HG03060 (cell line): ENCODE results near the gene FKBP1A.
A peak's percentile ranks its signal among the peaks of the same experiment; 100 is the strongest.

ENCODE experiments used
- ATAC-seq: cut with Tn5 transposase; IDR thresholded peaks from one replicate; pipeline ENCODE4 v1.9.1; 2021; ENCODE audit warnings: low read depth, moderate number of reproducible peaks; ENCODE audit not compliant: unreplicated experiment

FKBP1A gene

DNA sequence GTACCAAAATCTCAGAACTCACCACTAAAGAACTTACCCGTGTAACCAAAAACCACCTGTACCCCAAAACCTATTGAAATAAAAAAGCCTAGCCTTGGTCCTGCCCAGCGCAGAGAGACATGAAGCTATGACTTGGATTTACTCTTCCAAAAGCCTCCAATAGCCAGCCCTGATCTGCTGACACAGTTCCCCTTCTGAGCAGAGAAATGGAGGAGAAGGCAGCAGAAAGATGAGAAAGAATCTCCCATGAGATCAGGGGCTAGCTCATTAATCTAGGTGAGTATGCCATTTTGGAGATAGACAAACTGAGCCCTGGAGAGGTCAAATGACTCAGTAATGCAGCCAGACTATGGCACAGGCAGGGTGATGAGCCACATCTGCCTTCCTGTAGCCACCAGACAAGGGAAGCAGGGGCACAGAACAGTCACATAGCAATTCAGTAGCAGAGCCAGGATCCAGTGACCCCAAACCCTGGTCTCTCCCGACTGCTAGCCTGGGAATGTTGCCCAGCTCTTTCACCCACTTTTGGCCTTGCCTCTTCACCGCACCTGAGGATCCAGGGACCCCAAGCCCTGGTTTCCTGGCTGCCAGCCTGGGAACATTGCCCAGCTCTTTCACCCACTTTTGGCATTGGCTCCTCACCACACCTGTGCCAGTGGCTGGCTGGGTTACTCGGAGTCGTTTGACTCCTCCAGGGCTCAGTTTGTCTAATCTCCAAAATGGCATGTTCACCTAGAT, 56.7 kb downstream of the FKBP1A start:
- no peak for ATAC-seq

DNA sequence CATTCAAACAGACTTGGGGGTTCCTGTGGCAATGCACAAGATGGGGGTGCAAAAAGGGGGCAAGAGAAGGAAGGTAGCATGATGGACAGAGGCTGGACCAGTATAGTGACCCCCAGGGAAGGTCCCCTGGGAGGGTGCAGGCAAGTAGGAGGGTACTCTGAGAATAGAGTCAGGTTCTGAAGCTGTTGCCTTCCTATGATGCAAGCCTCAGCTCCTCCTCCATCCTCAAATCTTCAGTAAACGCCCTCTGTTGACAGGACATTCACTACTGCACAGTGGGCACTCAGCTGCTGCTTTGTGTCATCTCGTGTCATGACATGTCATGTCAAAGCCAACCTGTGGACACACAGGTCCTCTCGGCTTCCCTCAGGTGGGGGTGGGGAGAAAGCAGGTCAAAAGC, 58.1 kb downstream of the FKBP1A start:
- no peak for ATAC-seq

DNA sequence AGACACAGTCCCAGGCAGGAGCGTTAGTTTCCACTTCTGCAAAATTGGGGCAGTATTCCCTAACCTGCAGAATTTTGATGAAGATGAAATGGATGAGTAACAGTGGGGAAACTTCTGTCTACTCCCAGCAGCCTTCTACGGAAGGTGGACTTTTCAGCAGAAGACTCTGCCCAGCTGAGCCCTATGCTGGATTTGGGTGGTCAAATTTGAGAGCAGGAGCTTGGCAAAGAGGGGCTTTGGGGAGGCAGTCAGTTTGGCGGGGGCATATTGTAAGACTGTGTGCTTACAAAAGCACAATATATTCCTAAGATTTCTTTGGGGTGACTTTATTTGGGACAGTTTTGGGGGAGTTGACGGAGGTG, 58.5 kb downstream of the FKBP1A start:
- ATAC-seq: no peak

DNA sequence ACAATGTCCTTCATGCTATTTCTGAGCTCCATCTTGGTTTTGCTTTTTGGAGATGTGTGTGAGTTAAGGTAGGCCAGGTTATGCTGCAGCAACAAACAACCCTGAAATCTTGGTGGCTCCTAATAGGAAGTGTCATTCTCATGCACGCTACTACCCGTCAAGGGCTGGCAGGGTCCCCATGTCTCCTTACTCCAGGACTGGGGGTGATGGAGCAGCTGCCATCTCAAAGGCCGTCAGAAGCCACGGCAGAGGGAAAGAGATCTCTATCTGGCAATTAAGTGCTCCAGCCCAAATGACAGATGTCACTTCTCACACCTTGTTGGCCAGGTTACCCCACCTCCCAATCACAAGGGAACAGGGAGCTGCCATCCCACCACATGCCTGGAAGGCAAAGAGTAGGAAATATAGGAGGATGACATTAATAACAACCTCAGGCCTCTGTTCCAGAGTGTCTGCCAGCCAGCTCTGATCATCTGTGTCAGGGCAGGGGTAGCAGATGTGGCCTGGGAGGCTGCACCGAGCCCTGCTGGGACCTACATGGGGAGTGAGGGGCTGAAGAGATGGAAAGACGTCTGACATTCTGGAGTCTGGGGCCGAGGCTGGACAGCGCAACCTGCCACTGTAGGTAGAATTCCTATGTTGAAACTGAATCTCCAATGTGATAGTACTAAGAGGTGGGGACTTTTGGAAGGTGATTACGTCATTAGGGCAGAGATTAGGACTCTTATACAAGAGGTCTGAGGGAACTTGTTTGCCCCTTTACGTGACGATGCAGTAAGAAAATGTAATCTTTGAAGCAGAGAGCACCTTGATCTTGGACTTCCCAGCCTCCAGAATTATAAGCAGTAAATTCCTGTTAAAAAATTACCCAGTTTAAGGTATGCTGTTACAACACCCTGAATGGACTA, 59.1 kb downstream of the FKBP1A start:
- ATAC-seq: no peak

DNA sequence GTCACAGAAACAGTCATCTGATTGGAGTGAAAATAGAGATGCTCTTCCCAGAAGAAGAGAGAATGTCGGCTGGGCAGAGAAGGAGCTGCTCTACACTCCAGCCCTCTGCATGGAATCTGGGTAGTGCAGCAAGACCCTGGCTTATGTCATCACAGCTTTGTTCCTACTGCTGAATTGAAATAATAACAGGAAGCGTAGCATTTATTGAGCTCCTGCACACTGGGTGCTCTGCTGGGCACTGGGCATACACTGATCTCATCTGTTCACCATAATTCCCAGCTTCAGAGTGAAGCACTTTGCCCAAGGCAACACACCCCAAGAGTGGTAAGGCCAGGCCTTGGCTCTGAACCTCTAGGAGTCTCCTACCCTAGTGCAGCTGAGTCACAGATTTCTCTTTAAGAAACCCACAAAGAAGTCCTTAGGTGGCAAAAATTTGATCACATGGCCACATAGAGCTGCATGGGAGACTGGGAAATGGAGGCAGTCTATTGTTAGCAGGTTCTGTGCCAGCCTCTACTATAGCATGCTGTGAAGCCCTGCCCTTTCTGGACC, 60.0 kb downstream of the FKBP1A start:
- ATAC-seq: no peak

DNA sequence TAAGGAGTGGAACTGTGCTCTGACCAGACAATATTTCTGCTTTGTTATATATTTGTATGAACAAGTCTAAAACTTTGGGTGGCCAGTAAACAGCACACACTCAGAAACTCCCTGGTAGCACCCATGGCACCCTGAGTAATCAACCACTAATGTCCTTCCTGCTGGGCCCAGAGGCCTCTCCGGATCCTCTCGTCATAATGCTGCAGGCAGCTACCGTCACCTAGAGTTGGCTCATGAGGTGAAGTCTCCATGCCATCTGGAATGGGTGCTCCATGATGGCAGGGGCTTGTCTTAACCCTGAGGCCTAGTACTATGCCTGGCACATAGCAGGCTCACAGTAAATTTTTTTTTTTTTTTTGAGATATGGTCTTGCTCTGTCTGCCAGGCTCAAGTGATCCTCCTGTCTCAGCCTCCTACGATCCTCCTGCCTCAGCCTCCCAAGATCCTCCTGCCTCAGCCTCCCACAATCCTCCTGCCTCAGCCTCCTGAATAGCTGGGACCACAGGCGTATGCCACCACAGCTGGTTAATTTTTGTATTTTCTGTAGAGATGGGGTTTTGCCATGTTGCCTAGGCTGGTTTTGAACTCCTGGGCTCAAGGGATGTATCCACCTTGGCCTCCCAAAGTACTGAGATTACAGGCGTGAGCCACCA, 60.9 kb downstream of the FKBP1A start:
- ATAC-seq: no peak

DNA sequence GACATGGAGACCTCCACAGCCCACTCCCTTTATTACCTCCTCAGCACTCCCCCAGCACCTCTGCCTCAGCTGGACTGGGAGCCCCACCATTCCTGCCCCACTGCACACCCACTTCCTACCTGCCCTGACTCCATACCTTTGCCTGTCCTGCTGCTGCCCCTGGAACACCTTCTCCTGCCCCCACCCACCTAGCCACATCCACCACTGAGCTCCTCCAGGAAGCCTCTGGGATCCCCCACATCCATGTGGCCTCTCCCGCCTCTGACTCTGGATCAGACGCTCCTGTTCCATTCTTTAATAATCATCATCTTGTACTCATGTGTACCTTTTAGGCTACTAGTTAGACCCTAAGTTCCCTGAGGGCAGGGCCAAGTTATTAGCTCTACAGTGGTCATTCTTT, 61.8 kb downstream of the FKBP1A start:
- ATAC-seq: no peak

DNA sequence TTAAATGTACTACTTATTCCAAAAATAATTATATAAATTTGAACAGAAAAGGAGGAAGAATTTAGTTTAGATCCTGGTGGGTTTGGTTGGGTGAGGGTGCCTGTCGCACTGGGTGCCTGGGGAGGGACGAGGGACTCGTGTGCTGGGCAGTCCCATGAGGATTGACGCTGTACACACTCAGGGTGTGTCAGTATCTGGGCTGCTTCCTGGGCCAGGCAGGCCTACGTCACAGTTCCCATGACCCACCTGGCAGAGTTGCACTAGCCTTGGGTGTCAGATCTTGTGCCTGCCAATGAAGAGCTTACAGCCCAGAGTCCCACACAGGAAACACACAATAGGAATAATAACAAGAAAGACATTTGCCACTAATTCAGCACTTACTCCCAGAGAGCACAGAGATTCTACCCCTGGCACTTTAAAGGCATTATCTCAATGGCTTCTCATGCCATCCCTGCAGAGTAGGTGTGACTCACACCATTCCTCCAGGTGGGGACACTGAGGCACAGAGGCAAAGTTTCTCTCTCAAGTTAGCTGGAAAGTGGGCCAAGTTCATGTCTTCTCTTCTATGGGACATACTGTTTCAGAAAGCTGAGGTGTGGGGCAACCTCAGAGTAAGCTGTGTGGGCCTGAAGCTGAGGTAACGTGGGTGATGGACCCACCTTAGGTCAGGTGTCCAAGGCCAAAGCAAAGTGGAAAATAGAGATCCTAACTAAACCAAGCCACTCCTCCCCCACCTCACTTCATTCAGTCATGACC, 62.6 kb downstream of the FKBP1A start:
- ATAC-seq: no peak

DNA sequence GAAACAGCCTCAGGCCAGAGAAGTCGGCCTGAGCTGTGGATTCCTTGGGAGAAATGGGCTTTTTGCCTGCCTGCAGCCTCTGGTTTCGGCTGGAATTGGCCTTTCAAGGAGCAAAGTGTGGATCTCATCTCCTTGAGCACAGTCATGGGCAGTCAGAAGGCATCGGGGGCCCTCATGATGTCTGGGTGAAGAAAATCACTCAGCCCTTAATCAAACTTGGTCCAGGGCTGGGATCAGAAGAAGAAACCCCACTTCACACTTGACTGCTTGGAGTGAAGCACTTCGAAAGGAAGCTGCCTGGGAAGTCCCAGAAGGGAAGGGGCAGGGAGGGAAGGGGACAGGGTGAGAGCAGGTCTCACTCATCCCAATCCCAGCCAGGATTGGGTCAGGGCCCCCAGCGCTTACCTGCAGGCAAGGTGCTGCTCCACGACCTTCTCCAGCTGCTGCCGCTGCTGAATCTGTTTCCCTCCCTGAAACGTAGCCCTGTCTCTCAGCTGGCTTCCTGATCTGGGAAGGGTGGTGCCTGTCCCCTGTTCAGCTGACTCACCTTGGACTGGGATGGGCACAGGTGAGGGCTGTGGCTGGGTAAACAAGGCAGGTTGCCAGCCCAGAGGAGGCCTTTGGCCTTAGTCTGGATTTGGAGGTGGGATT, 64.0 kb downstream of the FKBP1A start, which contains the start of gene SDCBP2:
Gene SDCBP2 (minus strand): TSS at position 460 of the 651 bp plus-strand sequence. CDS start 8,723 bp downstream, outside the sequence.
- no peak for ATAC-seq

DNA sequence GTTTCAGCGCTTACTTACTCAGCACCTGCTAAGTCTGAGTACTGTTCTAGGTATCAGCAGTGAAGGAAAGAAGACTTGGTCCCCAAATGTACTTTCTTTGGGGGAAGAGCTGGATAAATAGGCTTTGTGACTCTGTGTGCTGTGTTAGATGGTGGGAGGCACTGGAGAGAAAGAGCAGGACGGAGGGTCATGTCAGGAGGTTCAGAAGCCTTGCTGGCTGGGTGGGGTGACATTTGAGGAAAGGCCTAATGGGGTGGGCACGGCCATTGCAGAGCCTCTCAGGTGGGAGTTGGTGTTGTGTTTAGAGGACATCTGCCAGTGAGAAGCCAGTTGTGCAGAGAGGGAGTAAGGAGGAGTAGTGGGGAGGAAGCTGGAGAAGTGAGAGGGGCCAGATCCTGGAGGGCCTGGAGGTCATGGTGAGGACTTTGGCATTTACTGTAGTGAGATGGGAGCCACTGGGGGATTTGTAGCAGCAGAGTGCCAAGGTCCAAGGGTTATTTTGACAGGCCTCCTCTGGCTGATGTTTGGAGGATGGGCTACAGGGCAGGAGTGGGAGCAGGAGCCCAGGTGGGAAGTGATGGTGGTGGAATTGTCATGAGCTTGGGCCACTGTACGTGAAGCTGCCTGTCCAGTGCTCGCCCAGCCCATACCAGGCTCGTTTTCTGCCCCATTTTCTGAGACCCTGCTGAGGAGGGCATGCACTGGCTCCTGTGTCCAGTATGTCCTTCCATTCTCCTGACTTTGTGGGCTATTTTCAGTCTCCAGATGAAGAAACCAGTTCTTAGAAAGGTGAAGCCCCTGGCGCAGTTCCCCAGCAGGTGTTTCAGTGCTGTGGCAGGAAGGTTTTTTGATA, 64.8 kb downstream of the FKBP1A start:
- ATAC-seq: no peak

DNA sequence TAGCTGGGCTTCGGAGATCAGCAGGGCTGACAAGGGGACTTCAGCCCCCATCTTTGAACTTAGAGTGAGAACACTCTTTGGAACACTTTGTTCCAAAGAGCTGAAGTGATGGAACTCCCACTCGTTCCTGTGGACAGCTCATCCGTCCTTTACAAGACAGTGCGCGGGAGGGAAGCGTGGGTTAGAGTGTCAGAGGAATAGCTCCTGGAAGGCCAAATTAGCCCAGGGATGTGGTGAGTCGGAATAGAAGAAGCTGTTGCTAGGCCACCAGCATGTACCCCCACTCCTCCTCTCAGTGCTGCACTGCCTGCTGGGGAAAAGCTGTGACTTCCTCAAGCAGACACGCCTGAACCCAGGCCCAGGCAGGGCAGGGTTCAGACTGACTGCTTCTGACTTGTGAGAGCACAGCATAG, 65.6 kb downstream of the FKBP1A start:
- ATAC-seq: no peak

DNA sequence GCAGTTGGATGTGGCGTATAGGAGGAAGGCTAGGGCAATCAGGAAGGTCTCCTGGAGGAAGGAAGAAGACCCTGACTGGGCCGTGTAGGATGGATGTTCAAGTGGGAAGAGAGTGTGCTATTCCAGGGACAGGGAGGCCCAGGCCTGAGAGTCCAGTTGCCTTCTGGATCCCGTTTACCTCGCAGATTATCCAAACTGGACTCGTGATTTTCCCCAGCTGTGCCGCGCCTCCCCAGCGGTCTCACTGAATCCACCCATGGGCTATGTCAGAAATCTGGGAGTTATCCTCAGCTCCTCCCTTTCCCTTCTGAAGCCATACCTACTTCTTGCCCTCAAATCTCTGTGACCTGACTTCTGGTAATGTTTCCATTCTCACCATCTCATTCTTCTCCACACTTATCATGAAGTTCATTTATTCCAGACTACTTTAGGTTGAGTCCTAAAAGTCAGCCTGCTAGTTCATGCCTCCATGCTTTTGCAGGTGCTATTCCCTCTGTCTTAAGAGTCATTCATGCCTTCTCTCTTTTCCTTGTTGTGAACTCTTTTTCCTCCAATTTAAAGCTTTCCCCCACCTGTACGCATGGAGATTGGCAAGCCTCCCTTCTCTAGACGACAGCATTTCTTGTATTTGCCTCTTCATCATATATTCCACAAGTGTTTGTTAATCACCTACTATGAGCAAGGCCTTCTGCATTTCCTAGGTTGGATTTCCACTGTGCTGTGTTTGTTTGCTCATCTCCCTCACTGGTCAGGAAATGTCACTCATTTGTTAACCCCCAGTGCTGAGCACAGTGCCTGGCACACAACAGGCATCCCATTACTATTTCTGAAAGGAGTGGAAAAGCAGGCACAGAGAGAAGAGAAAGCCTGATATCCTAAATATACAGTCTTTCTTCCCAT, 66.6 kb downstream of the FKBP1A start:
- no peak for ATAC-seq

DNA sequence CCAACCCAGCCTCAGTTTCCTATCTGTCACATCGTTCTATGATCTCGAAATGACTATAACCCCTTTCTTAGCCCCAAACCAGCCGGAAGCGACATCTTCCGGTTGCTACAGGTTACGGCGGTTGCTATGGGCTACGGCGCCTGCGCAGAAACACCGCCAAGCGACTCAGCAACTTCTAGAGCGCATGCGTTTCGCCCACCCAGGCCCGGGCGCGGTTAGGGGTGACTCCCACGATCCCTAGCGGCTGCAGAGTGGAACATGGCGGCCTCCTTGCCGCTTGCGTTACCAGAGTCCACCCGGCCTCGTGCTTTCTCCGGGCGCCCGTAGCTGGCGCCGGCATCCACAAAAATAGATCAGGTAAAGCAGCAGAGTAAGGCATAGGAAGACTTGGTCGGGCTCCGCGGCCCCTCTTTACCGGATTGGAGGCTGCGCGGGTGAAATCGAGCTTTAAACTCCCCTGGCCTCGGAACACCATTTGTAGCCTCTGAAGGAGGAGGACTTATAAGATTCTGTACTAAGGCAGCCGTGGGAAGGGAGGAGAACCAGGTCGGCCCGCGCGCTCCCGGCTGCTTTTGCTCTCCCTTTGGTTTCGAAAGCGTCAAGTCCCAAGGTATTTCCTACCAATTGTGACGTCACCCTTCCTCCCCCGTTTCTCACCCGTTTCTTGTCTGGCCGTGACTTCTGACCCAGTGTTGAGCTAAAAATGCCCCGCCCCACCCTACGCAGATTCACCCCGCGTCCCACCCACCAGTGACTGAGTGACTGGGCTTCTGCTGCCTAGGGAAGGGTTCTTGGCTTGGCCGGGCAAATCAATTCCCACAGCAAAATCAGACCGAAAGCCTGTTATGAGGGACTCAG, 67.5 kb downstream of the FKBP1A start:
- ATAC-seq: peak; percentile 52

DNA sequence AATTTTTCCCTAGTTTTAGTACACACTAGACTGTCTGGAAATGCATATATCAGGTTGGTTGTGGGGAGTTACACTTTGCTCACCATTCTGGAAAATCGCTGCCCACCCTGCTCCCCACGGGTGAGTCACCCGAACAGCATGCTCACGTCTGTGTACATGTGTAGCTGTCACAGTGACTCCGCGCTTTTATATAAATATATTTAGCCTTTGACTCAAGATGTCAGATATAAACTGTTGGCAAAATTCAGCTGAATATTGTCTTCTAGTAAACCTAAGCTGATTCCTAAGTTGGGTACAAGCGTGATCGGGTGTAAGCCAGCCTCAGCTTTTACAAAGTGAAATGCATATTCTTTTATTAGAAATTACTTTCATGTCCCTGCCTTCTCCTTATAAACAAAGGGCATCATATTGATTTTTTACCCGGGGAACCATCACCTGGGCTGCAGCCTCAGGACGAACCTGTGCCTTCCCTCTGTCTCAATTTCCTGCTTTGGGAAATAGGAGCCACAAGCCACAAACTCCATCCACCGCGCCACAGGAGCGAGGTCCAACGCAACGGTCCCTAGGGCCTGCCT, 68.2 kb downstream of the FKBP1A start:
- ATAC-seq: no peak

DNA sequence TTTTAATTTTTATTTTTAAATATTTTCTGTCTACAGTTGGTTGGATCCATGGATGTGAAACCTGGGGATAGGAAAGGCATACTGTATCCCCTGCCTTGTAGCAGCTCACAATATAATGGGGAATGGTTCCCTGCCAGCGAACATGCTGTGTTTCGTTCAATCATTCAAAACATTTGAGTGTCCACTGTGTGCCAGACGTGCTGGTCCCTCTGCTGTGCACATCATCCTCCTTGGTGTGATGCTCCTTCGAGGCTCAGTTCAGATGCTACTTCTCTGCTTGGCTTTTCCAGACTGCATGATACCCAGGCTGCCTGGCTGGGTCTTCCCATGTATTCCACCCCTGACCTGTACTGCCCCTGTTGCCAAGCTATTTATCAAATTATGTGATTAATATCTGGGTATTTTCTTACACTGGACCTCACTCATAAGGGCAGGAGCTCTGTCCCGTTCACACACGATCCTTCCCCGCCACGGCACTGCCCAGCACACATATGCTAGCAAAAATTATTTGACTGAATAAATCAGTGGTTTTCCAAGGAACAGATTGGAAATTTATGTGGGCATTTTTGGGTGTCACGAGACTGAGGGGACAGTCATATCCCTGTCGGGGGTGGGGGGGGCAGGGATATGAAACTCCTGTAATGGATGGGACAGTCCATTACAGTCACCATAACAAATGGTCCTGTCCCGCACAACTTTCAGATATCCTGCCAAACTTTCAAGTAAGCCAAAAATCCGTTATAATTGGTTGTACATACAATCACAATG, 68.8 kb downstream of the FKBP1A start:
- no peak for ATAC-seq

DNA sequence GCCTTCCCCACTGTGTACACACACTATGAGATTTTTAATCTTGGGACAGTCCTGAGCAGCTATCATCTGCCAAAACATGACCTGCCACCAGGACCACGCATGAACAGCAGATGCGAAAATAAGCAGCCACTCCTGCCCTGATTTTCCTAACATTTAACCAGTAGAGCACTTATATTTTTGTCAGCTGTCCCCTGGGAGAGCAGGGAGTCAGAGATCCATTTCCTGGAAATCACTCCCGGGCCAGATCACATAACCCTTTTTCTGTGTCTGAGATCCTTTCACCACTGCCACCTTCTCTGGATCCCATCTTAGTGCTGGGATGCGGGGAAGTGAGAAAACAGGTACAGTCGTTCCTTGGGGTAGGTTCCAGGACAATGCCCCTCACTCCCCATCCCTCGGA, 69.6 kb downstream of the FKBP1A start:
- ATAC-seq: no peak
